GM12878 (cell line): ENCODE data around the gene TIPARP. TPM values are rescaled to one million over a fixed set of nuclear protein-coding genes. Genes with fewer than 3 reads are reported as not detected.

ENCODE experiments used
- ATAC-seq: fragments of 200-7000 bp; cut with Tn5 transposase; 3 replicates; pipeline ENCODE4 v1.9.1; 2020; ENCODE audit warnings: mild to moderate bottlenecking, moderate library complexity
- BruUV-seq: library from RNA; stranded (reverse); fragments of 400-500 nt; replicated peaks from 2 replicates; lab custom pipeline; 2021; lab: Mats Ljungman, UMichigan
- CTCF ChIA-PET: fragments of 300-600 bp; sonication (Branson Sonifier 250); formaldehyde crosslinking; extraction: SDS; loops from one replicate; lab custom pipeline; 2021; ENCODE audit warnings: inconsistent platforms; lab: Yijun Ruan, JAX
- POLR2A ChIA-PET: fragments of 350-600 bp; formaldehyde crosslinking; extraction: SDS; loops from one replicate; lab custom pipeline; 2021; ENCODE audit warnings: inconsistent platforms; lab: Charles Lee
- RAD21 ChIA-PET: fragments of 300-600 bp; sonication (Branson Sonifier 250); formaldehyde crosslinking; loops from one replicate; lab custom pipeline; 2023; ENCODE audit warnings: antibody characterized with exemption; ENCODE audit not compliant: unreplicated experiment; lab: Charles Lee
- SMC1A ChIA-PET: fragments of 300-600 bp; sonication (Branson Sonifier 250); formaldehyde crosslinking; loops from one replicate; lab custom pipeline; 2023; ENCODE audit not compliant: unreplicated experiment, uncharacterized antibody; lab: Charles Lee
- DNase-seq: peaks from one replicate; pipeline ENCODE4 v3.0.0-alpha.2; 2011; ENCODE audit warnings: low read depth, low spot score
- FAIRE-seq: peaks from 3 replicates; lab custom pipeline; 2011; peaks lifted over from hg19 to GRCh38; lab: Jason Lieb, UNC
- H2AFZ ChIP-seq: 2 replicates; pipeline ENCODE4 v1.6.0; 2011; ENCODE audit warnings: low read depth, low read length, control low read depth; ENCODE audit not compliant: control insufficient read depth
- H3K27ac ChIP-seq: 2 replicates; pipeline ENCODE4 v1.5.1; 2011; ENCODE audit warnings: control low read depth; ENCODE audit not compliant: control insufficient read depth, insufficient read depth
- H3K27me3 ChIP-seq, 2 experiments: replicated peaks in 1 of 2; 2 replicates each; pipeline versions ENCODE4 v1.6.0 to v1.6.1; 2011; ENCODE audit warnings: low read length in 1 of 2; ENCODE audit not compliant: control insufficient read depth in 2 of 2, insufficient read depth in 2 of 2
- H3K36me3 ChIP-seq, 2 experiments: 2 replicates each; pipeline ENCODE4 v1.5.1; 2011; ENCODE audit warnings: low read length in 1 of 2; ENCODE audit not compliant: control insufficient read depth in 2 of 2, insufficient read depth in 2 of 2
- H3K4me1 ChIP-seq: 2 replicates; pipeline ENCODE4 v1.6.1; 2011; ENCODE audit warnings: mild to moderate bottlenecking, low read length, moderate library complexity, mixed read lengths; ENCODE audit not compliant: control insufficient read depth, insufficient read depth
- H3K4me2 ChIP-seq: 2 replicates; pipeline ENCODE4 v1.6.0; 2011; ENCODE audit warnings: control low read depth; ENCODE audit not compliant: control insufficient read depth, insufficient read depth
- H3K4me3 ChIP-seq: fragments of 200-600 bp; sonication (generic); 2 replicates; pipeline ENCODE4 v1.5.1; 2016
- H3K79me2 ChIP-seq: 2 replicates; pipeline ENCODE4 v1.6.0; 2011; ENCODE audit warnings: low read length; ENCODE audit not compliant: control insufficient read depth, insufficient read depth
- H3K9ac ChIP-seq: 2 replicates; pipeline ENCODE4 v1.8.0; 2011; ENCODE audit warnings: low read length, control low read depth, mixed read lengths; ENCODE audit not compliant: control insufficient read depth, insufficient read depth
- H3K9me3 ChIP-seq: replicated peaks from 3 replicates; pipeline ENCODE4 v1.5.1; 2011; ENCODE audit warnings: mild to moderate bottlenecking, low read length; ENCODE audit not compliant: control insufficient read depth, insufficient read depth
- H4K20me1 ChIP-seq: 2 replicates; pipeline ENCODE4 v1.6.0; 2011; ENCODE audit not compliant: control insufficient read depth, insufficient read depth
- CBFB ChIP-seq: IDR thresholded peaks from 2 replicates; pipeline ENCODE4 v1.6.1; 2016; ENCODE audit warnings: antibody characterized with exemption, low read depth
- CREB1 ChIP-seq: IDR thresholded peaks from 2 replicates; pipeline ENCODE4 v1.6.1; 2012; ENCODE audit warnings: low read depth, mild to moderate bottlenecking, inconsistent platforms
- POLR2A ChIP-seq: IDR thresholded peaks from 2 replicates; pipeline ENCODE4 v1.6.1; 2011; ENCODE audit warnings: low read depth, mild to moderate bottlenecking, low read length
- RAD51 ChIP-seq: fragments of 450-650 bp; IDR thresholded peaks from 2 replicates; pipeline ENCODE4 v1.6.1; 2016; ENCODE audit warnings: moderate library complexity, mild to moderate bottlenecking, inconsistent platforms
- SP1 ChIP-seq: IDR thresholded peaks from one replicate; pipeline ENCODE4 v1.6.1; 2011; ENCODE audit warnings: low read depth, low read length
- SUZ12 ChIP-seq: fragments of 200-600 bp; sonication (generic); IDR thresholded peaks from one replicate; pipeline ENCODE4 v1.6.1; 2018; ENCODE audit warnings: antibody characterized with exemption, mild to moderate bottlenecking; ENCODE audit not compliant: unreplicated experiment
- ZNF622 ChIP-seq: fragments of 450-650 bp; IDR thresholded peaks from 2 replicates; pipeline ENCODE4 v1.6.1; 2017; ENCODE audit warnings: mild to moderate bottlenecking, inconsistent platforms
- WGBS: methylation state at CpG from one replicate; pipeline ENCODE4 v1.1.6; 2016; ENCODE audit warnings: low lambda C conversion rate; ENCODE audit not compliant: insufficient replicate concordance, insufficient coverage; ENCODE audit errors: missing lambda C conversion rate; 5-methylcytosine and 5-hydroxymethylcytosine counted together
- in situ Hi-C: fragments of 300-500 bp; cut with MboI; formaldehyde crosslinking; loops from 9 replicates; pipeline ENCODE4 v1.14.3; 2018; ENCODE audit warnings: mixed read lengths
- intact Hi-C: fragments of 100-400 bp; cut with micrococcal nuclease; formaldehyde crosslinking; loops from one replicate; pipeline ENCODE4 v1.14.2; 2022; ENCODE audit not compliant: unreplicated experiment
- polyA plus RNA-seq, 11 experiments: library from polyadenylated mRNA; depleted of rRNA in 4 of 11; unstranded in 6 of 11; stranded (reverse) in 5 of 11; fragments of >200 nt; fragmentation: Nextera tagmentation in 4 of 11; fragmentation: Illumina TruSeq in 1 of 11; extraction: Ambion mirVana in 4 of 11; extraction: Trizol in 1 of 11; gene quantifications; 1 replicate in 1 of 11; 2 replicates in 10 of 11; pipeline versions ENCODE4 v1.2.1 to v1.2.3, GENCODE V29; 2011 to 2016; ENCODE audit warnings: inconsistent platforms in 2 of 11, missing spikeins in 2 of 11, low read depth in 1 of 11
- total RNA-seq, 4 experiments: library from RNA; depleted of rRNA in 3 of 4; stranded (reverse); fragments of >200 nt in 3 of 4; fragmentation: Illumina TruSeq in 1 of 4; extraction: Trizol in 1 of 4; gene quantifications; 2 replicates each; pipeline versions ENCODE4 v1.2.1 to v1.2.3, GENCODE V29; 2013 to 2021

Gene TIPARP
- total and polyA plus RNA-seq, 10 of the 15 experiments (the other 5 are each of a cell fraction or from before 2014, with no cell fraction given) = 3.2 to 21.5 (median 12.0) TPM

- Histone ChIP-seq H3K27me3 (no peaks in the 10 kb centered on the region), H3K27ac (peak overlapping the region; percentile 40; the same call in 1 of the 2 replicates), H3K4me2 (peak overlapping the region; percentile 91), H2AFZ (no peak overlapping the region), H3K36me3 (peaks cover 3 to 20% of the 10 kb centered on the region in 2 experiments), H3K9ac (peak overlapping the region; percentile 23), H3K9me3 (no peaks in the 10 kb centered on the region), H3K4me3 (peak overlapping the region; percentile 44), H3K4me1 (peaks cover 30% of the 10 kb centered on the region; the same call in 1 of the 2 replicates), H4K20me1 (peaks cover 3% of the 10 kb centered on the region; the same call in 1 of the 2 replicates), H3K79me2 (peaks cover 99% of the 10 kb centered on the region)
- intact Hi-C loops = no loop called here
- no TSS peak for BruUV-seq
- in situ Hi-C loops = loop anchor here (5.0 kb wide), 1 partner anchor 132 kb away; no protein-coding TSS in a partner anchor
- WGBS = 92% methylated on average over 2 of the region's 2 CpGs
- ATAC-seq (no peak), DNase-seq (no peak), FAIRE-seq (no peak)
- ChIA-PET POLR2A (interaction anchor here (0.5 to 1.6 kb wide), 4 partner anchors 21 to 422 kb away, joined by 3 to 4 read pairs (median 3); no protein-coding TSS in a partner anchor), CTCF (interaction anchor here (0.7 to 12.1 kb wide), 9 partner anchors 129 to 515 kb away, joined by 3 to 199 read pairs (median 5); no protein-coding TSS in a partner anchor), SMC1A (interaction anchor here (0.5 to 8.9 kb wide), 21 partner anchors 7 to 808 kb away, joined by 3 to 142 read pairs (median 5); partner anchors contain the start of gene SSR3), RAD21 (interaction anchor here (0.9 to 4.6 kb wide), 12 partner anchors 9 to 457 kb away, joined by 3 to 29 read pairs (median 5); partner anchors contain the start of gene SSR3)
- TF ChIP-seq SUZ12 (no peak), CREB1 (no peak), SP1 (no peak), RAD51 (no peak), POLR2A (no peak), CBFB (no peak), ZNF622 (no peak)
Observed at GRCh38 chr3:156680243-156680914, 6.0 kb downstream of the TIPARP start.
